Fibroblast of lung (primary cell): Measurements from ENCODE around the gene BNIP3. TPM values are rescaled to one million over a fixed set of nuclear protein-coding genes. Genes with fewer than 3 reads are reported as not detected.

Experiments used
- DNase-seq, 2 donors: peaks; one replicate each; pipeline versions ENCODE4 v3.0.0 to v3.0.0-alpha.2; 2010; ENCODE audit warnings: low read depth in 2 of 2
- H2AFZ ChIP-seq: 2 replicates; pipeline ENCODE4 v1.5.1; 2012; ENCODE audit warnings: low read length, control low read depth, inconsistent platforms
- H3K27ac ChIP-seq: 2 replicates; pipeline ENCODE4 v1.5.1; 2011; ENCODE audit warnings: low read length, control low read depth; ENCODE audit not compliant: insufficient read depth
- H3K27me3 ChIP-seq: 2 replicates; pipeline ENCODE4 v1.5.1; 2011; ENCODE audit warnings: mild to moderate bottlenecking, low read length; ENCODE audit not compliant: control insufficient read depth, insufficient read depth
- H3K36me3 ChIP-seq: 2 replicates; pipeline ENCODE4 v1.5.1; 2011; ENCODE audit warnings: low read length; ENCODE audit not compliant: control insufficient read depth, insufficient read depth
- H3K4me1 ChIP-seq: 2 replicates; pipeline ENCODE4 v1.5.1; 2011; ENCODE audit warnings: low read length; ENCODE audit not compliant: control insufficient read depth, insufficient read depth; ENCODE audit errors: extremely low read depth
- H3K4me2 ChIP-seq: 2 replicates; pipeline ENCODE4 v1.5.1; 2011; ENCODE audit warnings: low read length, control low read depth; ENCODE audit not compliant: insufficient read depth; ENCODE audit errors: extremely low read depth
- H3K4me3 ChIP-seq, 4 experiments: fragments of 200-600 bp in 1 of 4; sonication (generic) in 1 of 4; replicated peaks in 1 of 4; 2 replicates each; pipeline ENCODE4 v1.5.1; 2011 to 2016; ENCODE audit warnings: low read length in 4 of 4, low read depth in 3 of 4, mild to moderate bottlenecking in 3 of 4, control low read depth in 2 of 4, inconsistent platforms in 1 of 4, mixed read lengths in 1 of 4; ENCODE audit not compliant: insufficient read depth in 1 of 4; ENCODE audit errors: control extremely low read depth in 1 of 4
- H3K79me2 ChIP-seq: 2 replicates; pipeline ENCODE4 v1.5.1; 2012; ENCODE audit warnings: mild to moderate bottlenecking, low read length, inconsistent platforms; ENCODE audit not compliant: control insufficient read depth, insufficient read depth
- H3K9ac ChIP-seq: 2 replicates; pipeline ENCODE4 v1.5.1; 2011; ENCODE audit warnings: mild to moderate bottlenecking, low read length, control low read depth; ENCODE audit not compliant: insufficient read depth
- H3K9me3 ChIP-seq: 2 replicates; pipeline ENCODE4 v1.5.1; 2012; ENCODE audit warnings: low read depth, low read length; ENCODE audit not compliant: control insufficient read depth, insufficient read depth
- H4K20me1 ChIP-seq: 2 replicates; pipeline ENCODE4 v1.5.1; 2011; ENCODE audit warnings: low read length; ENCODE audit not compliant: control insufficient read depth, insufficient read depth; ENCODE audit errors: extremely low read depth
- EZH2 ChIP-seq: IDR thresholded peaks from 2 replicates; pipeline ENCODE4 v1.5.1; 2012; ENCODE audit warnings: low read length, control low read depth, mild to moderate bottlenecking; ENCODE audit errors: missing control alignments
- polyA plus RNA-seq, 2 donors: library from polyadenylated mRNA; depleted of rRNA in 1 of 2; stranded (reverse) in 1 of 2; unstranded in 1 of 2; fragments of >200 nt; gene quantifications; 2 replicates each; pipeline ENCODE4 v1.2.1, GENCODE V29; 2011 to 2012; ENCODE audit warnings: missing spikeins in 1 of 2
- total RNA-seq: library from RNA; depleted of rRNA; stranded (reverse); fragments of >200 nt; gene quantifications from 2 replicates; pipeline ENCODE4 v1.2.1, GENCODE V29; 2014
- TF ChIP-seq, protein P1 (sequence below), 2 donors: IDR thresholded peaks in 1 of 2; conservative IDR thresholded peaks in 1 of 2; 1 replicate in 1 of 2; 2 replicates in 1 of 2; pipeline ENCODE4 v1.5.1; 2011 to 2012; ENCODE audit warnings: low read length in 2 of 2, control low read depth in 1 of 2, inconsistent platforms in 1 of 2, low read depth in 1 of 2, mild to moderate bottlenecking in 1 of 2

Gene BNIP3
- total and polyA plus RNA-seq, 2 donors (not counting 1 experiment from before 2014, with no cell fraction given), result 62.4 to 104 TPM

GRCh38 chr10:132027423-132027983 is 45.8 kb upstream of the BNIP3 start:
- Histone ChIP-seq H3K36me3 (no peaks in the 10 kb centered on the region), H3K9me3 (no peaks in the 10 kb centered on the region), H3K27me3 (no peaks in the 10 kb centered on the region), H3K27ac (no peak overlapping the region), H3K79me2 (no peaks in the 10 kb centered on the region), H3K4me2 (no peak overlapping the region), H3K4me3 (no peak overlapping the region), H2AFZ (no peak overlapping the region), H4K20me1 (no peaks in the 10 kb centered on the region), H3K4me1 (no peaks in the 10 kb centered on the region), H3K9ac (no peak overlapping the region)
- DNase-seq, result peak; percentile 20 to 22
- TF ChIP-seq EZH2, result no peak
- TF ChIP-seq, protein P1, sequence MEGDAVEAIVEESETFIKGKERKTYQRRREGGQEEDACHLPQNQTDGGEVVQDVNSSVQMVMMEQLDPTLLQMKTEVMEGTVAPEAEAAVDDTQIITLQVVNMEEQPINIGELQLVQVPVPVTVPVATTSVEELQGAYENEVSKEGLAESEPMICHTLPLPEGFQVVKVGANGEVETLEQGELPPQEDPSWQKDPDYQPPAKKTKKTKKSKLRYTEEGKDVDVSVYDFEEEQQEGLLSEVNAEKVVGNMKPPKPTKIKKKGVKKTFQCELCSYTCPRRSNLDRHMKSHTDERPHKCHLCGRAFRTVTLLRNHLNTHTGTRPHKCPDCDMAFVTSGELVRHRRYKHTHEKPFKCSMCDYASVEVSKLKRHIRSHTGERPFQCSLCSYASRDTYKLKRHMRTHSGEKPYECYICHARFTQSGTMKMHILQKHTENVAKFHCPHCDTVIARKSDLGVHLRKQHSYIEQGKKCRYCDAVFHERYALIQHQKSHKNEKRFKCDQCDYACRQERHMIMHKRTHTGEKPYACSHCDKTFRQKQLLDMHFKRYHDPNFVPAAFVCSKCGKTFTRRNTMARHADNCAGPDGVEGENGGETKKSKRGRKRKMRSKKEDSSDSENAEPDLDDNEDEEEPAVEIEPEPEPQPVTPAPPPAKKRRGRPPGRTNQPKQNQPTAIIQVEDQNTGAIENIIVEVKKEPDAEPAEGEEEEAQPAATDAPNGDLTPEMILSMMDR (conservative IDR thresholded peaks at IDR 0.05 in 1 of 2, IDR thresholded peaks at IDR 0.05 in 1 of 2; ENCODE audit: low read depth in 1 of 2, low read length in 2 of 2), result no peak

DNA sequence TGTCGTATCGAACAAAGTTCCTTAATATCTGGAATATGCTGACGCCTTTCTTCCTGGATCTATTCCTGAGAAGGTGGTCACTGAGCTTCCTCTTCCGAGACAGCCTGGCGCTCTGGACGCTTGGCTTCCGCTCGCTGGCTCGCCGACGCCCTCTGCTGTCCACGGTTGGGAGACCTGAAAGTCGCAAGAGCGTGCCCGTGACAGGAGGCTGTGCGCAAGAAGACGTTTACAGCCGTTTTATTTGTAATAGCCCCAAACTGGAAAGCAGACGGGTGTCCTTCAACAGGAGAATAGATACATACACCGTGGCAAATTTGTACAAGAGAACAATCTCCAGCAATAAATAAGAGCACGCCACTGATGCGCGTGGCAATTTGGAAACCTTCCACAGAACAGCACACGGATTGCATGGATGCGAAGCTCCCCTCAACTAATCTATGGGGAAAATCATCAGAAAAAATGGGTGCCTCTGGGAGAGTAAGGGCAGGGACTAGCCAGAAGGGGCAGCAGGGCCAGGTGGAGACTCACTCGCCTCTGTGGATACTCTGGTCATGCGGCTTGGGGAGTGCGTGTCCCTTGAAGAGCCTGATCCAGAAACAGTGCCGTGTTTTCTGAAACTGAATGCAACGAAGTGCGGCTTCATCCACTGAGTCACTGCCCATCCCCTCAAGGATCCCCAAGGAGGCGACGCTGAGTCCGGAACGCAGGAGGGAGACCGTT is 41.5 kb upstream of the BNIP3 start:
- peak; percentile 58 to 75 for DNase-seq
- no peak overlapping the region for H3K27ac ChIP-seq
- TF ChIP-seq, protein P1 (conservative IDR thresholded peaks at IDR 0.05 in 1 of 2, IDR thresholded peaks at IDR 0.05 in 1 of 2; ENCODE audit: low read depth in 1 of 2, low read length in 2 of 2), result peak; percentile 86 to 92
- no peak for TF ChIP-seq EZH2
- H3K9me3 ChIP-seq, result no peaks in the 10 kb centered on the region
- peak overlapping the region; percentile 7 for H2AFZ ChIP-seq
- H3K4me3 ChIP-seq, result peak overlapping the region; percentile 3 to 48 (median 42)
- peak overlapping the region; percentile 69 for H3K4me2 ChIP-seq
- H3K27me3 ChIP-seq, result no peaks in the 10 kb centered on the region
- H3K79me2 ChIP-seq, result no peaks in the 10 kb centered on the region
- H3K9ac ChIP-seq, result no peak overlapping the region
- no peaks in the 10 kb centered on the region for H3K36me3 ChIP-seq
- H3K4me1 ChIP-seq, result no peaks in the 10 kb centered on the region
- H4K20me1 ChIP-seq, result no peaks in the 10 kb centered on the region

GRCh38 chr10:132022241-132022640 is 40.5 kb upstream of the BNIP3 start:
- no peaks in the 10 kb centered on the region for H3K36me3 ChIP-seq
- no peaks in the 10 kb centered on the region for H3K4me1 ChIP-seq
- no peaks in the 10 kb centered on the region for H3K9me3 ChIP-seq
- TF ChIP-seq EZH2, result no peak
- TF ChIP-seq, protein P1 (conservative IDR thresholded peaks at IDR 0.05 in 1 of 2, IDR thresholded peaks at IDR 0.05 in 1 of 2; ENCODE audit: low read depth in 1 of 2, low read length in 2 of 2), result no peak
- H2AFZ ChIP-seq, result no peak overlapping the region
- H3K4me3 ChIP-seq, result no peak overlapping the region
- H3K27me3 ChIP-seq, result no peaks in the 10 kb centered on the region
- no peak overlapping the region for H3K9ac ChIP-seq
- no peaks in the 10 kb centered on the region for H3K79me2 ChIP-seq
- no peak for DNase-seq
- H3K27ac ChIP-seq, result no peak overlapping the region
- H4K20me1 ChIP-seq, result no peaks in the 10 kb centered on the region
- H3K4me2 ChIP-seq, result no peak overlapping the region
